Stimulated activated CD8-positive, alpha-beta memory T cell treated with anti-CD3 and anti-CD28 coated beads, Interleukin-2, amount 100 ng/mL, for 1 hour (primary cell): ENCODE measurements around the gene LRRC32.

ENCODE experiments used
- DNase-seq, 2 donors: peaks; one replicate each; pipeline ENCODE4 v3.0.0-alpha.2; 2020; ENCODE audit warnings: low read depth in 2 of 2

Gene LRRC32

GRCh38 chr11:76700177-76701100 lies 29.9 kb upstream of the LRRC32 start:
- DNase-seq: no peak

- no peak for DNase-seq
Measured at GRCh38 chr11:76699451-76700091, 29.0 kb upstream of the LRRC32 start.

- DNase-seq: no peak
Measured at GRCh38 chr11:76698321-76699043, 27.9 kb upstream of the LRRC32 start.

GRCh38 chr11:76696756-76697155 lies 26.2 kb upstream of the LRRC32 start:
- no peak for DNase-seq

GRCh38 chr11:76695771-76696170 lies 25.2 kb upstream of the LRRC32 start:
- DNase-seq: no peak

- no peak for DNase-seq
Measured at GRCh38 chr11:76695133-76695532, 24.6 kb upstream of the LRRC32 start.

- DNase-seq: no peak
Measured at GRCh38 chr11:76694664-76695063, 24.1 kb upstream of the LRRC32 start.

GRCh38 chr11:76693806-76694205 lies 23.3 kb upstream of the LRRC32 start:
- DNase-seq: no peak

- no peak for DNase-seq
Measured at GRCh38 chr11:76692956-76693355, 22.4 kb upstream of the LRRC32 start.

GRCh38 chr11:76691655-76692054 lies 21.1 kb upstream of the LRRC32 start:
- DNase-seq: no peak

GRCh38 chr11:76690736-76691135 lies 20.2 kb upstream of the LRRC32 start:
- no peak for DNase-seq

- no peak for DNase-seq
Measured at GRCh38 chr11:76689313-76690260, 19.0 kb upstream of the LRRC32 start.

GRCh38 chr11:76688146-76688545 lies 17.6 kb upstream of the LRRC32 start:
- no peak for DNase-seq

GRCh38 chr11:76686261-76687079 lies 15.9 kb upstream of the LRRC32 start:
- DNase-seq: no peak

GRCh38 chr11:76685831-76686230 lies 15.3 kb upstream of the LRRC32 start:
- no peak for DNase-seq

GRCh38 chr11:76685237-76685636 lies 14.7 kb upstream of the LRRC32 start:
- no peak for DNase-seq

GRCh38 chr11:76684516-76684915 lies 14.0 kb upstream of the LRRC32 start:
- no peak for DNase-seq

GRCh38 chr11:76683161-76684095 lies 12.9 kb upstream of the LRRC32 start:
- DNase-seq: no peak

GRCh38 chr11:76682684-76683083 lies 12.1 kb upstream of the LRRC32 start:
- no peak for DNase-seq
